K562 (cell line): ENCODE measurements around the gene SPCS2. TPM values are rescaled to one million over a fixed set of nuclear protein-coding genes. Genes with fewer than 3 reads are reported as not detected.
A peak's percentile ranks its signal among the peaks of the same experiment; 100 is the strongest.

Experiments used
- CC2D1A ChIP-seq: fragments of 450-650 bp; IDR thresholded peaks from 2 replicates; pipeline ENCODE4 v1.6.1; 2017; ENCODE audit warnings: mild to moderate bottlenecking
- GTF2A2 ChIP-seq: IDR thresholded peaks from 2 replicates; pipeline ENCODE4 v1.6.1; 2016; ENCODE audit warnings: mild to moderate bottlenecking, missing genetic modification characterization, missing compliant biosample characterization
- HMGN3 ChIP-seq: IDR thresholded peaks from 2 replicates; pipeline ENCODE4 v1.6.1; 2011; ENCODE audit warnings: borderline replicate concordance, low read depth, mild to moderate bottlenecking, mixed read lengths, low read length; ENCODE audit not compliant: insufficient read length; ENCODE audit errors: extremely low read depth
- JUND ChIP-seq, 2 experiments: IDR thresholded peaks; 2 replicates in 1 of 2; 3 replicates in 1 of 2; pipeline ENCODE4 v1.6.1; 2011; ENCODE audit warnings: borderline replicate concordance in 2 of 2, low read depth in 2 of 2, low read length in 2 of 2, improper control_type of control experiment in 1 of 2, missing biosample characterization in 1 of 2, missing genetic modification characterization in 1 of 2, missing genetic modification reagents in 1 of 2
- NCOA1 ChIP-seq: fragments of 450-650 bp; IDR thresholded peaks from 2 replicates; pipeline ENCODE4 v1.6.1; 2016; ENCODE audit warnings: low read depth
- SAFB ChIP-seq: fragments of 200-400 bp; formaldehyde crosslinking; IDR thresholded peaks from 2 replicates; pipeline ENCODE4 v1.6.1; 2017; ENCODE audit warnings: low read depth, low read length, borderline replicate concordance
- TAF7 ChIP-seq: fragments of 450-650 bp; IDR thresholded peaks from 2 replicates; pipeline ENCODE4 v1.6.1; 2016; ENCODE audit warnings: missing genetic modification characterization, missing compliant biosample characterization
- TBL1XR1 ChIP-seq, 2 experiments: IDR thresholded peaks; 2 replicates each; pipeline ENCODE4 v1.6.1; 2012; ENCODE audit warnings: improper control_type of control experiment in 2 of 2, low read length in 2 of 2, mild to moderate bottlenecking in 1 of 2
- TOE1 ChIP-seq, 2 experiments: fragments of 450-650 bp in 1 of 2; sonication (generic) in 1 of 2; formaldehyde crosslinking in 1 of 2; IDR thresholded peaks; 2 replicates each; pipeline versions ENCODE4 v1.7.1 to v1.8.0; 2016 to 2022; ENCODE audit warnings: borderline replicate concordance in 2 of 2, mild to moderate bottlenecking in 2 of 2, antibody characterized with exemption in 1 of 2, inconsistent platforms in 1 of 2, low read depth in 1 of 2, missing genetic modification reagents in 1 of 2, moderate library complexity in 1 of 2
- TRIM24 ChIP-seq, 2 experiments: fragments of 450-650 bp; IDR thresholded peaks; 2 replicates each; pipeline ENCODE4 v1.6.1; 2016
- ZNF354B ChIP-seq: fragments of 250-450 bp; sonication (Bioruptor Pico); IDR thresholded peaks from 2 replicates; pipeline ENCODE4 v1.4.0; 2020
- ZNF431 ChIP-seq: sonication (generic); formaldehyde crosslinking; IDR thresholded peaks from 2 replicates; pipeline ENCODE4 v1.8.0; 2022; ENCODE audit warnings: mild to moderate bottlenecking, missing genetic modification reagents
- ZNF717 ChIP-seq: fragments of 250-450 bp; sonication (Bioruptor Pico); IDR thresholded peaks from 2 replicates; pipeline ENCODE4 v1.5.0; 2021
- polyA plus RNA-seq, 8 experiments: library from polyadenylated mRNA; depleted of rRNA in 4 of 8; stranded (reverse) in 5 of 8; unstranded in 3 of 8; fragments of >200 nt; fragmentation: Nextera tagmentation in 2 of 8; fragmentation: Illumina TruSeq in 1 of 8; extraction: Ambion mirVana in 2 of 8; extraction: Trizol in 1 of 8; gene quantifications; 2 replicates each; pipeline versions ENCODE4 v1.2.1 to v1.2.3, GENCODE V29; 2011 to 2014; ENCODE audit warnings: inconsistent platforms in 1 of 8, missing spikeins in 1 of 8
- total RNA-seq, 7 experiments: library from RNA; depleted of rRNA in 6 of 7; stranded (reverse); fragments of >200 nt in 6 of 7; fragmentation: Illumina TruSeq in 2 of 7; extraction: Trizol in 2 of 7; gene quantifications; 2 replicates each; pipeline versions ENCODE4 v1.2.1 to v1.2.3, GENCODE V29; 2011 to 2021; ENCODE audit warnings: low replicate concordance in 1 of 7
- TF ChIP-seq, protein P1 (sequence below), 2 experiments: fragments of 450-650 bp; conservative IDR thresholded peaks; 2 replicates each; pipeline ENCODE4 v1.6.1; 2017; ENCODE audit warnings: mild to moderate bottlenecking in 2 of 2, moderate library complexity in 2 of 2
- TF ChIP-seq, protein P2 (sequence below): fragments of 250-450 bp; sonication (Bioruptor Pico); IDR thresholded peaks from 2 replicates; pipeline ENCODE4 v1.8.0; 2021; ENCODE audit warnings: moderate library complexity, mild to moderate bottlenecking, inconsistent platforms
- TF ChIP-seq, protein P3 (sequence below): fragments of 200-400 bp; formaldehyde crosslinking; IDR thresholded peaks from 2 replicates; pipeline ENCODE4 v1.6.1; 2017; ENCODE audit warnings: mild to moderate bottlenecking, low read depth, low read length, moderate library complexity
- TF ChIP-seq, protein P4 (sequence below): fragments of 250-450 bp; sonication (Bioruptor Pico); IDR thresholded peaks from 2 replicates; pipeline ENCODE4 v1.4.0; 2020

SPCS2 gene
- total and polyA plus RNA-seq, 9 of the 15 experiments (the other 6 are each of a cell fraction or from before 2014, with no cell fraction given) = 38.2 to 458 (median 193) TPM

DNA sequence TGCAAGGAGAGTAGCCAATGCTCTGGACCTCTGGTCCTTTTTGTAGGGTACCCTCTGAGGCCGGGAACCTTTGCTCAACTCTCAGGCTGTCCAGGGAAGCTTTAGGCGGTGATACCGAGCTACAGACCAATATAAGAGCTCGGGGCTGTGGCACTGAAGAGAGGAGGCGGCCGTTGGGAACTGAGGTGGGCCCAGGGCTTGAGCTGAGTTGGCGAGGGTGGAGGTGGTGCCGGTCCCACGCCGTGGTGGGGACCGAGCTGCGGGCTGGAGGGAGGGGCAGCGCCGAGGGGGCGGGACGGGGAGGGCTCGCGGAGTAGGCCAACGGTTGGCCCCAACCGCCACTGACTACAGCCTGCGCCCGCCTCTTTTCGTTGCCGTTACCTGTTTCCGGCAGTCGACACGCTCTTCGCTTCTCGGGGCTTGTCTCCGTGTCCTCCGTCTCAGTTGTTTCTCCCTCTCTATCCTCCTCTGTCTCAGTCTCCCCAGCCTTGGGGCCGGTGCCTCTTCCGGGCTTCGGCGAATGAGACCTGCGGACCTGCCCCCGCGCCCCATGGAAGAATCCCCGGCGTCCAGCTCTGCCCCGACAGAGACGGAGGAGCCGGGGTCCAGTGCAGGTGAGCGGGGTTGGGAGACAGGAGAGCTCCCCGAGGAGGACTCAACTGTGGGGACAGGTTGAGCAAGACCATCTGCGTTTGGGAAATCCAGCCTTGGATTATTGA is 39.6 kb downstream of the SPCS2 start, which contains the start of gene NEU3 (continued):
- TF ChIP-seq NCOA1 (peak; percentile 90), JUND (IDR thresholded peaks at IDR 0.05; ENCODE audit: borderline replicate concordance, low read depth, low read length) (peak; percentile 31; the same call in 1 of the 2 replicates), JUND (tag; IDR thresholded peaks at IDR 0.05; ENCODE audit: borderline replicate concordance, low read depth, low read length) (no peak), GTF2A2 (tag) (peak; percentile 90), SAFB (no peak), TRIM24 (IDR thresholded peaks at IDR 0.05) (peak in 1 of 2 experiments; percentile 90; a peak in 2 of 4 replicates), CC2D1A (no peak), ZNF354B (no peak), TBL1XR1 (IDR thresholded peaks at IDR 0.05; ENCODE audit: low read length in 2 of 2) (no peak), TOE1 (IDR thresholded peaks at IDR 0.05; ENCODE audit: borderline replicate concordance) (peak; percentile 56; the same call in 1 of the 2 replicates), TOE1 (CRISPR knock-in tag; IDR thresholded peaks at IDR 0.05; ENCODE audit: borderline replicate concordance, low read depth) (no peak), ZNF717 (CRISPR knock-in tag) (no peak), TAF7 (tag) (peak; percentile 62; the same call in 1 of the 2 replicates), HMGN3 (peak; percentile 76), ZNF431 (CRISPR knock-in tag) (no peak)
- TF ChIP-seq, protein P1, sequence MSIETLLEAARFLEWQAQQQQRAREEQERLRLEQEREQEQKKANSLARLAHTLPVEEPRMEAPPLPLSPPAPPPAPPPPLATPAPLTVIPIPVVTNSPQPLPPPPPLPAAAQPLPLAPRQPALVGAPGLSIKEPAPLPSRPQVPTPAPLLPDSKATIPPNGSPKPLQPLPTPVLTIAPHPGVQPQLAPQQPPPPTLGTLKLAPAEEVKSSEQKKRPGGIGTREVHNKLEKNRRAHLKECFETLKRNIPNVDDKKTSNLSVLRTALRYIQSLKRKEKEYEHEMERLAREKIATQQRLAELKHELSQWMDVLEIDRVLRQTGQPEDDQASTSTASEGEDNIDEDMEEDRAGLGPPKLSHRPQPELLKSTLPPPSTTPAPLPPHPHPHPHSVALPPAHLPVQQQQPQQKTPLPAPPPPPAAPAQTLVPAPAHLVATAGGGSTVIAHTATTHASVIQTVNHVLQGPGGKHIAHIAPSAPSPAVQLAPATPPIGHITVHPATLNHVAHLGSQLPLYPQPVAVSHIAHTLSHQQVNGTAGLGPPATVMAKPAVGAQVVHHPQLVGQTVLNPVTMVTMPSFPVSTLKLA (conservative IDR thresholded peaks at IDR 0.05) = peak; percentile 12 to 46; a peak in 2 of 4 replicates
- TF ChIP-seq, protein P2, sequence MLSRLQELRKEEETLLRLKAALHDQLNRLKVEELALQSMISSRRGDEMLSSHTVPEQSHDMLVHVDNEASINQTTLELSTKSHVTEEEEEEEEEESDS = no peak
- TF ChIP-seq, protein P3, sequence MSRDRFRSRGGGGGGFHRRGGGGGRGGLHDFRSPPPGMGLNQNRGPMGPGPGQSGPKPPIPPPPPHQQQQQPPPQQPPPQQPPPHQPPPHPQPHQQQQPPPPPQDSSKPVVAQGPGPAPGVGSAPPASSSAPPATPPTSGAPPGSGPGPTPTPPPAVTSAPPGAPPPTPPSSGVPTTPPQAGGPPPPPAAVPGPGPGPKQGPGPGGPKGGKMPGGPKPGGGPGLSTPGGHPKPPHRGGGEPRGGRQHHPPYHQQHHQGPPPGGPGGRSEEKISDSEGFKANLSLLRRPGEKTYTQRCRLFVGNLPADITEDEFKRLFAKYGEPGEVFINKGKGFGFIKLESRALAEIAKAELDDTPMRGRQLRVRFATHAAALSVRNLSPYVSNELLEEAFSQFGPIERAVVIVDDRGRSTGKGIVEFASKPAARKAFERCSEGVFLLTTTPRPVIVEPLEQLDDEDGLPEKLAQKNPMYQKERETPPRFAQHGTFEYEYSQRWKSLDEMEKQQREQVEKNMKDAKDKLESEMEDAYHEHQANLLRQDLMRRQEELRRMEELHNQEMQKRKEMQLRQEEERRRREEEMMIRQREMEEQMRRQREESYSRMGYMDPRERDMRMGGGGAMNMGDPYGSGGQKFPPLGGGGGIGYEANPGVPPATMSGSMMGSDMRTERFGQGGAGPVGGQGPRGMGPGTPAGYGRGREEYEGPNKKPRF = no peak
- TF ChIP-seq, protein P4, sequence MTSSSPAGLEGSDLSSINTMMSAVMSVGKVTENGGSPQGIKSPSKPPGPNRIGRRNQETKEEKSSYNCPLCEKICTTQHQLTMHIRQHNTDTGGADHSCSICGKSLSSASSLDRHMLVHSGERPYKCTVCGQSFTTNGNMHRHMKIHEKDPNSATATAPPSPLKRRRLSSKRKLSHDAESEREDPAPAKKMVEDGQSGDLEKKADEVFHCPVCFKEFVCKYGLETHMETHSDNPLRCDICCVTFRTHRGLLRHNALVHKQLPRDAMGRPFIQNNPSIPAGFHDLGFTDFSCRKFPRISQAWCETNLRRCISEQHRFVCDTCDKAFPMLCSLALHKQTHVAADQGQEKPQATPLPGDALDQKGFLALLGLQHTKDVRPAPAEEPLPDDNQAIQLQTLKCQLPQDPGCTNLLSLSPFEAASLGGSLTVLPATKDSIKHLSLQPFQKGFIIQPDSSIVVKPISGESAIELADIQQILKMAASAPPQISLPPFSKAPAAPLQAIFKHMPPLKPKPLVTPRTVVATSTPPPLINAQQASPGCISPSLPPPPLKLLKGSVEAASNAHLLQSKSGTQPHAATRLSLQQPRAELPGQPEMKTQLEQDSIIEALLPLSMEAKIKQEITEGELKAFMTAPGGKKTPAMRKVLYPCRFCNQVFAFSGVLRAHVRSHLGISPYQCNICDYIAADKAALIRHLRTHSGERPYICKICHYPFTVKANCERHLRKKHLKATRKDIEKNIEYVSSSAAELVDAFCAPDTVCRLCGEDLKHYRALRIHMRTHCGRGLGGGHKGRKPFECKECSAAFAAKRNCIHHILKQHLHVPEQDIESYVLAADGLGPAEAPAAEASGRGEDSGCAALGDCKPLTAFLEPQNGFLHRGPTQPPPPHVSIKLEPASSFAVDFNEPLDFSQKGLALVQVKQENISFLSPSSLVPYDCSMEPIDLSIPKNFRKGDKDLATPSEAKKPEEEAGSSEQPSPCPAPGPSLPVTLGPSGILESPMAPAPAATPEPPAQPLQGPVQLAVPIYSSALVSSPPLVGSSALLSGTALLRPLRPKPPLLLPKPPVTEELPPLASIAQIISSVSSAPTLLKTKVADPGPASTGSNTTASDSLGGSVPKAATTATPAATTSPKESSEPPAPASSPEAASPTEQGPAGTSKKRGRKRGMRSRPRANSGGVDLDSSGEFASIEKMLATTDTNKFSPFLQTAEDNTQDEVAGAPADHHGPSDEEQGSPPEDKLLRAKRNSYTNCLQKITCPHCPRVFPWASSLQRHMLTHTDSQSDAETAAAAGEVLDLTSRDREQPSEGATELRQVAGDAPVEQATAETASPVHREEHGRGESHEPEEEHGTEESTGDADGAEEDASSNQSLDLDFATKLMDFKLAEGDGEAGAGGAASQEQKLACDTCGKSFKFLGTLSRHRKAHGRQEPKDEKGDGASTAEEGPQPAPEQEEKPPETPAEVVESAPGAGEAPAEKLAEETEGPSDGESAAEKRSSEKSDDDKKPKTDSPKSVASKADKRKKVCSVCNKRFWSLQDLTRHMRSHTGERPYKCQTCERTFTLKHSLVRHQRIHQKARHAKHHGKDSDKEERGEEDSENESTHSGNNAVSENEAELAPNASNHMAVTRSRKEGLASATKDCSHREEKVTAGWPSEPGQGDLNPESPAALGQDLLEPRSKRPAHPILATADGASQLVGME (CRISPR knock-in tag) = no peak
